Measurements from ENCODE around the gene PIAS1.
A peak's percentile ranks its signal among the peaks of the same experiment; 100 is the strongest.
"Not testable (repeated sequence)": the region's sequence is repeated elsewhere in the genome, so short reads cannot be mapped to it uniquely, and the experiment has no call there.

The PIAS1 gene

DNA sequence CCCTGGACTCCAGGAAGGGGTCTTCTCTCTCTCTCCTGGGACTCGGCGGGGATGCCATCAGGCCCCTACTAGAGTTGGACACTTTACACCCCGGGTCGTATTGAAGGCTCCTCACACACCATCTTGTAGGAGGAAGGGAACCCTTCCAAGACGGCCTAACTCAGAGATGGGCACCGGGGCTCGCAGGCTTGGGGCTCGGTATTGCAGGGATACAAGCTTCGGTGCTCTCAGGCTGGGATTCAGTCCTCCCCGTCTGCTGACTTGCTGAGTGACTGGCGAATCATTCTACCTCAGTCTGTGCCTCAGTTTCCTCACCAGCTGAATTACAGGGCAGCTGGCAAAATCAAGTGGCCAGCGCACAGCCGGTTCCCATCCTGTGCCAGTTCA, 151.4 kb downstream of the PIAS1 start:
- DNase-seq = no peak

DNA sequence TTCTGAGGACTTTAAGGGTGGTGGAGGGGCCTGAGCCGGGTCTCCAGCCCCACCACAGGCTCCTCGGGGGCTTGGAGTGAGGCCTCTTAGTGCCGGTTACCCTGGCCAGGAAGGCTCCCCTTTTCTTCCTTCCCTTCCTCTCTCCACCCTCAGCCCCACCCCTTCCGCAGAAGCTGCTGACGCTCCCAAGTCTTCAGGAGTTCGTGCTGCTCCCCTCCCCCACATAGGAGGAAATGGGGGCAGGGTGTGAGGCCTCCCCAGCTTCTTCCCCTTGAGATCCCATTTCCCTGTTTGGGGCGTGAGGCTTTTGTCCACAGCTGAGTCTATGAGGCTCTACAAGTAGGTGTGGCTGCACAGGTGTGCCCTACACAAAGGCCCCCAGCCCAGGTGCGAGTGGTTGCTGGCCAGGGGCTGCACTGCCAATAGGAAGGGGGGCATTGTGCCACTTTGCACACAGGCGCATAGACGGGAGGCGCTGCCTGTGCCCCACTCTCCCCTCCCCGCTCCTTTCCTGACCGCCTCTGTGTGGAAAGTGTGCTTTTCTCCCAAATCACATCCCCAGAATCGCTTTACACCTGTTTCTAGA, 151.9 kb downstream of the PIAS1 start:
- no peak for DNase-seq

DNA sequence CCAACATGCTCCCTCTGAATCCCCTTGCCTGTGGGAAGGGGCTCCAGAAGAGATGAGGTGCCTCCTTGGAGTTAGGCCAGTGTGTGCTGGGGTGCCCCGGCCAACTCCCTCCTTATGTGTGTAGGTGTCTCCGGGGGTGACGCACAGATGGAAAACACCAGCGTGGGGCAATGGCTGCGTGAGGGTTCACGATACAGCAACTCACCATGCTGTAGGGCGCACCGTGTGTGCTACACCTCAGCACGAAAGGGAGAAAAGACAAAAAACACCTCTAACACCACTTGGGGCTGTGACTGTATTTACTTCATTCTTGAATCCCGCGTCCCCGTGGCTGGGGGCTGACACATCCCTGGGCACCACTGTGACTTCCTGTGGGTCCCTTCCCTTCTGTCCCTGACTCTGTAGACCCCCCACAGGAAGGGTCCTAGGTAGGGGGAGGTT, 152.6 kb downstream of the PIAS1 start:
- no peak for DNase-seq

DNA sequence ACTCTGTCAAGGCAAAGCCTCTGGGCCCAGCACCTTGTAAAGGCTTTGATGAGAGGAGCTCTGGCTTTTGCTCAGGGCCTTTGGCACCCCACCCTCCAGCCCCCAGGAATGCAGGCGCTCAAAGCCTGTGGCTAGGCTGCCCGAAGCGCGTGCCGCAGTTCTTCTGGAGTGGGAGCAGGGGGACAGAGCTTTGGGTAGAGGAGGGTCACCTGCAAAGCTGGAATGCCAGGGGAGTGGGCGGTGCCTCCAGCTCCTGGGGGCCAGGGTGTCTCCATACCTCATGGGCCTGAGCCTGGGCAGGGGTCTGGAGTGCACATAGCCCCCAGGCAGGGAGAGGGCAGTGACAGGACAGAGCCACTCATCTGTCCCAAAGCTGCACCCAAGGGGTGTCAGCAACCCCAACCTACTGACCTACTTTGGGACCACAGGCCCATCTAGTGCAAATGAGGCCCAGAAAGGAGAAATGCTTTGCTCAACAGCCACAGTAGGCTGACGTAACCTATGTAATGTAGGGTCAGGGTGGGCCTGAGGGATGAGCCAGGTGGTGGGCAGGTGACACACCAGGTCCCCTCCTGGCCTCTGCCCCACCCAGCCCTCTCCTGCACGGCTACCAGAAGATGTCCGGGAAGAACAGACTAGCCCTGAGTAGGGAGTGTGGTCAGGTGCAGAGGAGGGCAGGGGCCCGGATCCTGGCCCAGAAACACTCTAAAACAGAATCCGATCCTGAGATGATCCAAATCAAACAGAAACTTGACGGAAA, 153.2 kb downstream of the PIAS1 start:
- DNase-seq = no peak

DNA sequence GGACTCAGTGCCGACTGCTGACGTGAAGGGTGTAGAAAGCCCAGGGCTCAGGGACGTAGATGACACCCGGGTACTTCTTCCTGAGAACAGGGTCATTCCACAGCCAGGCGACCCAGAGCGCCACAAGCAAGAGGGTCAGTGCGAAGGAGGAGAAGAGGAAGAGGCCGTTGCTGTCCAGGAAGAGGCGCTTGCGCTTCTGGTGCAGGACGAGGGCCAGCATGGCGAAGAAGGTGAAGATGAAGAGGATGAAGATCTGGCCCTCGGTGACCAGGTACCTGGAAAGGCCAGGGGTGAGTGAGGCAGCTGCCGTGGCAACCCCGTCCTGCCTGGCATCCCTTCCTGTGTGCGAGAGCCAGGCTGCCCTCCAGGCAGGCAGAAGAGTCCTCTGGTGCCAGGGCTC, 154.0 kb downstream of the PIAS1 start:
- DNase-seq = no peak

DNA sequence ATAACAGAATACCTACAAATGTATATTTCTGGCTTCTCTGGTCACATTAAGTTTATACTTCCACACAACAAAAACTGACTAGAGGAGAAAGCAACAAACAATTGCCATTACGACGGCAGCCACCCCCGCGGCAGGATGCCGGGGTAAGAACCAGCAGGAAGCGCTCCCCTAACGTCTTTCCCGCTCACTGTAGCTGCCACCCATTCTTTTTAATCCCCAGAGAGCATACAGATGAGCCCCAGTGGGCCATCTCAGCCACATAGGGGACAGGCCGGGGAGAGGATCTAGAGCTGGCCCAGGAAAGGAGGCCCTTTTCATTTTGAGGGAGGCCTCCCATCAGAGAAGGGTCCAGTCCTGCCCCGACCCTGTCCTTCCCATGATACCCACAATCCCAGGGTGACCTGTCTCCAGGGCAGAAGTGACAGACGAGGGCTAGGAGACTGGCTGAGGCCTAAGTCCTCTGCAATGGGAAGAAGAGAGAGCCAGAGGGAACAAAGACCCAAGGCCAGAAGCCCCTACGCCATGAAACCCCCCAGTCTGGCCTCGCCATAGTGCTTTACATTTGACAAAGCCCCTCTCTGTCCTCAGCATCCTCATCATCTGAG, 154.6 kb downstream of the PIAS1 start:
- DNase-seq = no peak

DNA sequence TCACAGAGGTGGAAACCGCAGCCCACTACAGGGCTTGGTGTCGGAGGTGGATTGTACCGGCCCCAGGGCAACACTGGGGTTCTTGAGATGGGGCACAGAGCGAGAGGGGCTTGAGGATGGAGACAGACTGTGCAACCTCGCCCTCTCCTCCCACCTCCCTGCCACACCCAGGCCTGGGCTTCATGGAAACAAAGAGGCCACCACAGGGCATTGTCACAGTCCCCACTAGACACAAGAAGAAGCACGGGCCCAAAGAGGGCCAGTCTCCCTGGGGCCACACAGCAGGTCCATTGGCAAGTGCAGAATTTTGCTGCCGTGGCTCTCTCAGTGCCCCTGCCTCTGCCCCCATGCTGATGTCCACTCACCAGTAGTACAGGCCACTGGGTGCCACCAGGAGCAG, 155.2 kb downstream of the PIAS1 start:
- no peak for DNase-seq

DNA sequence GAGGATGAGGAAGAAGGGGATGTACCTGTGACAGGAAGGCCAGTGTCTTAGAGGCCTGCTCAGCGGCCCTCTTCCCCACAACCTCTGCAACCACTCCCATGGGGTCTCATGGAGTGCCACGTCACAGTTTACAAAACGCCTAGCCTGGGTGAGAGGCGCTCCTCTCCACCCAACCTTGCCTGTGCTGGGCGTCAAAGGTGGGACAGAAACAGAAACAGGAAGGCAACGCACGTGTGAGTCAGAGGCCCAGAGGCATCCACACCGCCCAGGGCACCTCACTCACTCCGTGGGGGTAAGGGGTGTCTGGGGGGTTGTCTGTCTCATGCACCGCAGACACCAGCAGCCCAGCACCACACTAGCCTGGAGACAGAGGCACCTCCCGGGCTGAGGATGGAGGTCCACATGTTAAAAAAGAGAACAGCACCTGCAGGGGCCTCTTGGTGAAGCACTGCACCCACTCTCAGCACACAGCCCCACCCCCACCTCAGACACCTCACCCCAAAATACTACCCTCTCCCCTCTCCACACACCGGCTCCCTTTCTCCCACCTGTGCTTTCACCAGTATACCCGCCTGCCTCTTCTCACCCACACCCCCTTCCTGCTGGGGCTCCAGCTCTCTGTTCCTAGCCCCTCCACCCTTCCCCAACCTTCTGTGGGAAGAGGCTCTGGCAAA, 155.8 kb downstream of the PIAS1 start:
- peak; percentile 6 for DNase-seq

DNA sequence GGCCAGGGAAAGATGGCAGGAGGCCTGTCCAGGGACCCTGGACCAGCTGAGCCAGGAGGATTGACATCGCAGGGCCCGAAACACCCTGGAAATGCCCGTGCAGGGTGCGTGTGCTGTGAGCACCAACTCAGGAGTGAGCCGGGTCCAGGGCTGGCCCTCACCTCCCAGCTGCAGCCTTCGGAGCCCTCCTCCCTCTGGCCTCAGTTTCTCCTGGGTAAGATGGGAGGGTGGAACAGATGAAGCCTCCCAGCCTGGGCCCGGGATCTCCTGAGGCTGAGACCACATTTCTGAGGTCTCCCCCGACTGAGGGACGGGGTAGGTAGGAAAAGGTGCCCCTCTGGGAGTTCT, 156.3 kb downstream of the PIAS1 start:
- no peak for DNase-seq

DNA sequence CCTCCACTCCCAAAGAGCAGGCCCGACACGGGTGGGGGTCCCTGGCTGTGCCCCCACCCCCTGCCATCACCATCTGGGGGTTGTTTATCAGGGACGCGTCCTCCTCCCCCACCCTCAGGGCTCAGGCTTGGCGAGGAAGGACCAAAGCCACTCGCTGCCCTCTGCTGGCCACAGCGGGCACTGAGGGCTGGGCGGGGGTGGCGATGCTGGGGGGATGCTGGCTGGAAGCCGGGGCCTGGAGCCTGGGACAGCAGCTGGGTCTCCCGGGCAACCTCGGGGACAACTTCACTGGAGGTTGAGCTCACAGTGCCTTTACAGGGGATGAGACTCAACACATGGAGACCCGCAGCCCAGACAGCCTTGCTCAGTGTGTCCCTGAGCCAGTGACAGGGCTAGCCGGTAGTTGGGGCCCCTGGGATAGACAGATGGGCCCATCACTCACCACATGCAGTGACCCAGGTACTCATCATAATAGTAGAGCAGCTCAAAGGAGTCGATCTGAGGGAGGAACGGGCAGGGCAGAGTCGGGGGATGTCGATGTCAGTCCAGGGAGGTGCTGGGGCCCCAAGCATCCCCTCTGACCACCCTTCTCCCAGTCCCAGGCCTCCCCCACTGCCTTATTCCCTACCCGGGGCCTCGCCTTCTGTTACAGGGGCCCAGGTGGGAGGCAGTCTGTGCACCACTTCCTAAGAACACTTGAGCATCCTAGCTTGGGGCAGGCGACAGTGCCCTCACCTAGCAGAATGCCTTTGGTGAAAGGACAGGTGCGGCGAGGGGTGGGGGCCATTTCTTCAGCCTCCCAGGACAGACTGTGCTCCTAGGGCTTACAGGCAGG, 156.9 kb downstream of the PIAS1 start:
- DNase-seq = peak; percentile 51

DNA sequence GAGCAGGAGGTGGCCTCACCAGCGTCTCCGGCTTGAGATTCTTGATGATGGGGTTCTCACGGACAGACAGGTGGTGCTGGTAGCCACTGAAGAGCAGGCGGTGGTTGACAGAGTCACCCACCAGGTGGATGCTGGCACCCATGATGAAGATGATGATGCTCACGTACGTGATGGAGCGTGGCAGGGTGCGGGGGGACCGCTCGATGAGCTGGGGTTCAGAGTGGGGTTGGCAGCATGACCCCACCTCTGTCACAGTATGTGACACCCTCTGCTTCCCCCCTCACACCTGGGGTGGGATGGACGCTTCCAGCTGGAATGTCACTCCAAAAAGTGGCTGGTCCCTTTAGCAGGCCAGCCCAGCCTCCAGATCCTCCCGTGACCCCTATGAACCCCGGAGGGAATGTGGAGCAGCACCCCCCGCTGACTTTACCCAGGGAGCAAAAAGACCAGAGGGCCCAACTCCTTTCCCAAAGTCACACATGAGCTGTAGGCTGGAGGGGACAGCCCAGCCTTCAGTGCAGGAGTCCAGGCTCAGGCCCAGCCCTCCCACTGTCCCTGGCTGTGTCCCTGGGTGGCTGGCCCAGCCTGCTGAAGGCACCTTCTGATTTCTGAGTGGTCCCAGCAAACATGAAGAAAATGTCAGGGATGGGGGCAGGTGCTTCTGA, 157.7 kb downstream of the PIAS1 start:
- DNase-seq = no peak

DNA sequence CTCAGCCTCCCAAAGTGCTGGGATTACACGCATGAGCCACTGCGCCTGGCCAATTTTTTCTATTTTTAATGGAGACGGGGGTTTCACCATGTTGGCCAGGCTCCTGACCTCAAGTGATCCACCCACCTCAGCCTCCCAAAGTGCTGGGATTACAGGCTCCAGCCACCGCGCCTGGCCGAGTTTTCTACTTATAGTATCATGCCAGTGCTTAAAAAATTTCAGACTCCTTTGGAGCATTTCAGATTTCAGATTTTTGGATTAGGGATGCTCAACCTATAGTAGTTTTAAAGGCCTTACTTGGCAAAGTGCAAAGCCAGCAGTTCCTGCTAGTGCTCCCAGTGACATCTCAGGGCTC, 159.4 kb downstream of the PIAS1 start:
- not testable (repeated sequence) for DNase-seq

DNA sequence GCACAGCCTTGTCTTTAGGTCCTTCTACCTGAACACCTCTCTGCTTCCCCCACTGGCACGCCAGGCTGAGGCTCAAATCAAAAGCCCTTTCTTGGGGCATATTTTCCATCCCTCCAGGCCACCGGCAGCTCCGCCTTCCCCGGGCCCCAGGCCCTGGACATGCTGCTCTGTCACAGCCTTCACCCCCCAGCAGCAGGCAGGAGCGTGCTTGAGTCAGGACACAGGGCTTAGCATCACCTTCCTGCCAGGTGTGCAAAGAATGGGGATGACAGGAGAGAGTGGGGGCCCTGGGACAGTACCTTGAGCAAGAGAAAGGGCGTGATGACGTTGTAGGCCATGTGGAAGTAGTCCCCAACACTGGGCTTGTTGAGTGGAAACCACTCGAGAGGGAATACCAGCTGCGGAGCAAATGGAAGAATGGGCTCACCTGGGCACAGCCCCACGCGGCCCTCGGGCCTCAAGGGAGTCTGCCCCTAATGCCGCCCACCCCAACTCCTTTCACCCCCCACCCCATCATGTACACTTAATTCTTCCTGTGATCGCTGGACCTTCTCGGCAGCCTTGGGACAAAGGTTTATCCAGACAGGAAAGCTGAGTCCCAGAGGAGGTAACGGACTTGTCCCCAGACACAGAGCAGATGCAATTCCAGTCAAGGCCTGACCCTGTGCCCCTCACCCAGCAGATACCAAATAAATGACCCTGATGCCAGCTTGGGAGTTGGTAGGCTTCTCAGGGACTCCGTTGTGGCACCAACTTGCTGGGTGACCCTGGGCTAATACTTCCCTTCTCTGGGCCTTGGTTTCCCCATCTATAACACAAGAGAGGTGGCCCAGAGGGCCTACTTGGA, 160.1 kb downstream of the PIAS1 start:
- no peak for DNase-seq

DNA sequence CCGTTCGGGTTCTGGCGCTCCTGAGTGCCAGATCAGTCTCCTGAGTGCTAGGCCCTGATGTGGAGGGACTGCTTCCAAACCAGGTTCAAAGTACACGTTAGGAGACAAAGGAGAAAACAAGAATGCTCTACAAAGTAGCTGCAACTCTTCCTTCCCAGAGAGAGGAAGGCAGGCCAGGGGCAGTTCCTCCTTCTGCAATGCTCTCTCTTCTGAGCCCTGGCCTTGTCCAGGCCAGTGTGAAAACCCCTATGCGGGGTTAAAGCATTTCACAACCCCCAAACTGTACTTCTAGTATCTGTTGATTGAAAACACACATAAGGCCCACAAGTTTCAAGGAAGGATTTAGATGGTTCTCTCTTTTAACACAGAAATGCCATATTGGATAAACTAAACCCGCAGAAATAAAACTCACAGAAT, 160.7 kb downstream of the PIAS1 start:
- DNase-seq = no peak

DNA sequence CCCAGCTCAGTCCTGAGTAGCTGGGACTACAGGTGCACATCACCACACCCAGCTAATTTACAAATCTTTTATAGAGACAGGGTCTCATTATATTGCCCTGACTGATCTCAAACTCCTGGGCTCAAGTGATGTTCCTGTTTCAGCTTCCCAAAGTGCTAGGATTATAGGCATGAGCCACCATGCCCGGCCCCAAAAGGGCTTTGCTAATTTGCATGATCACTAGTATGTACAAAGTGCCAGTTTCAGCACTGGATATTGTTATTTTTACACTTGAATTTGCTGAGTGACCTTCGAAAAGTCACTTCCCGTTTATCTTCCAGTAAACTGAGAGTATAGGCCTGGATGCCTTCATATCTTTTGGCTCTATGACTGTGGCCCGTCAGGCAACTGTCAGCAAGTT, 163.2 kb downstream of the PIAS1 start:
- no peak for DNase-seq

DNA sequence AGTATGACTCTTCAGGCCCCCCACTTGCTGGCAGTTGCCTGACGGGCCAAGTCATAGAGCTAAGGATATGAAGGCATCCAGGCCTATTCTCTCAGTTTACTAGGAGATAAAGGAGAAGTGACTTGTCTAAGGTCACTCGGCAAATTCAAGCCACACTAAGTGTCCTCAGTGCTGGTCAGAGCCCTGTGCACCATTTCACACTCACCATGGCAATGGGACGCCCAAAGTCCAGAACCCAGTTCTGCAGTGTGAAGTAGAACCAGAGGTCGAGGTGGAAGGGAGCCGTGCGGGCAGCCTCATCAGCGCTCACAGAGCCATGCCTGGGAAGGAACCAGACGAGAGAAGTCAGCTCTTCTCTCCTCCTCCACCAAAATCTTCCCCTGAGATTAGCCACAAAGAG, 164.2 kb downstream of the PIAS1 start:
- DNase-seq = no peak

DNA sequence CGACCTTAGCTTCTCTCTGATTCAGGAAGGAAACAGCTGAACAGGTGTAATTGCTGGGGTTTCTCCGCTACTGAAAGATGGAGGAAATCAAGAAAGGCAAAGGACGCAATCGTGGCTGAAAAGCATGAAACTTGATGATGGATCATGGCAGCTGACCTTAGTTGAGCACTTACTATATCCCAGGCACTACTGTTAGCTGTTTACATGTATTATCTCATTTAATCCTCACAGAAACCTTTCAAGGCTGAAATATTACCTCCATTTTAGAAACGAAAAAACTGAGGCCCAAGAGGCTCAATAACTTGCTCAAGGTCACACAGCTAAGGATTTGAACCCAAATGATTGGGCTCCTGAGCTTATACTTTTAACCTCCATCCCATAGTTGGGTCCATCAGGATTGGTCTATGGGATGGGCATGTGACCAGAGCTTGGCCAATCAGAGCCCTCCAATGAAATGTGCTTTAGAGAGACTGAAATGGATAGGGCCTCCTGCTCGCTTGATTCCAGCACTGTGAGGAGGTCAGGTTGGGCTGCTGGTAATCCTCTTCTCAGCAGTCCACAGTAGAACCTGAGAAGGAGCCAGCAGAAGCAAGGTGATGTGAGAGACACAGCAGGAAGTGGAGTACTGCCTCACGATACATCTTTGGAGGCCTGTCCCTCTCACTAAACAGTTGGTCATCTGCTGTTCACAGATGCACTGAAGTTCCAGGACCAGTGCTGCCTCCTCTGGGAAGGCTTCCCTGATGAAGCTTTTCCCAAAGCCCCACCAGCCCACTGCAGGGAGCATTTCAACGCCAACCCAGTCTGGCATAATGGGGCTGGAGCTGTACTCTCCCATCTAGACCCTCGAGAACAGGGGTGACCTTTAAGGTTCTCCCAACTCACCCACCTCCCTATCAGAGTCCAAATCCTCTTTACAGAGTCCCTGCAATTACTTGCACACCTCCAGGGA, 165.0 kb downstream of the PIAS1 start:
- DNase-seq = no peak

DNA sequence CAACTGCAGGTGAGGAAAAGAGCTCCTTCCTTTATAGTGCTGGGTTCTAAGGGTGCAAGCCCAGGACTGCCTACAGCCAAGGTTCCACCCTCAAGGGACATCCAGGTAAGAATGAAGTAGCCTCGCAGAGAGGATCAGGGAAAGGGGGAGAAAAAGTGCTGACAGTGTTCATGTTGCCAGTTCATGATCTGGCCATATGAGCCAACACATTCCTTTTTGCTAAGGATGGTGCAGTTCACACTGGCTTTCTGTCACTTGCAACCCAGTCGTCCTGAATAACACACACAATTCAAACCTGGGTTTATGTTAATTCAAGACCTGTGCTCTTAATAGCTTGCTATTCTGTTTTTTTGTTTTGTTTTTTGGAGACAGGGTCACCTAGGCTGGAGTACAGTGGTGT, 166.4 kb downstream of the PIAS1 start:
- DNase-seq = no peak

DNA sequence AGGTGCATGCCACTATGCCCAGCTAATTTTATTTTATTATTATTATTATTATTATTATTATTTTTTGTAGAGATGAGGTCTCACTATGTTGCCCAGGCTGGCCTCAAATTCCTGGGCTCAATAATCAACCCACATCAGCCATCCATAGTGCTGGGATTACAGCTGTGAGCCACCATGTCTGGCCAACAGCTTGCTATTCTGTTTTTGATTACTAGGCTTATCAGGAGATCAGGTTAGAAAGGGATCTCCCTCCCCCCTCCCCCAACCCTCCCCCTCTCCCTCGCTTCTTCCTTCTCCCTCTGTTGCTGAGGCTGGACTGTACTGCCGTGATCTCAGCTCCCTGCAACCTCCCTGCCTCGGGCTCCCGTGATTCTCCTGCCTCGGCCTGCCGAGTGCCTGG, 166.9 kb downstream of the PIAS1 start:
- no peak for DNase-seq
